Astrocyte of the spinal cord (primary cell): ENCODE results near the gene OR4C3.
"Not testable (repeated sequence)": the region's sequence is repeated elsewhere in the genome, so short reads cannot be mapped to it uniquely, and the experiment has no call there.

Experiments
- DNase-seq: peaks from one replicate; pipeline ENCODE4 v3.0.0; 2011; ENCODE audit warnings: low read depth, low spot score
- H3K4me3 ChIP-seq: 2 replicates; pipeline ENCODE4 v1.5.1; 2011; ENCODE audit warnings: low read depth, mild to moderate bottlenecking, low read length, moderate library complexity
- in situ Hi-C: cut with HindIII; loops from 2 replicates; pipeline ENCODE4 v1.10.0; 2017; ENCODE audit warnings: low sequenced_read_pairs
- TF ChIP-seq, protein P1 (sequence below): IDR thresholded peaks from 2 replicates; pipeline ENCODE4 v1.5.1; 2012; ENCODE audit warnings: low read depth, mild to moderate bottlenecking, low read length, inconsistent platforms

The OR4C3 gene

DNA sequence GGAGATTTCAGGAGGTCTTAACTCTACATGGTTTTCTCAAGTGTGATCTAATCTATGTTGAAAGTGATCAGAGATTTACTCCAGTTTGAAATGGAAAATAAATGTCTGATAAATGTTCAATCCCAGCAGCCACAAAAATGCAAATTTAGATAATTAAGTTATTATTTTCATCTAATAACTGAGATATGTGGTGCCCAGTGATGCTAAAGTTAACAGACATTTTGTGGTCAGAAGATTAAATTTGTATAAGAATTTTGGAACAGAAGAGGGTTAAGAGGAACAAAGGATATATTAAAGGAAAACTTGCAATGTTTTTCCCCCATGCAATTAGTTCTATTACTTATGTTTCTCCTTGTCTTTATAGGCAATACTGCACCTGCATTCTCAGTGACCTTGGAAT, at the start of gene OR4C3:
TSS of gene OR4C3 (plus strand) at position 301 of the 400 bp plus-strand sequence. CDS start 102 bp downstream, outside the sequence.
- H3K4me3 ChIP-seq, DNase-seq, in situ Hi-C loops: not testable (repeated sequence)

DNA sequence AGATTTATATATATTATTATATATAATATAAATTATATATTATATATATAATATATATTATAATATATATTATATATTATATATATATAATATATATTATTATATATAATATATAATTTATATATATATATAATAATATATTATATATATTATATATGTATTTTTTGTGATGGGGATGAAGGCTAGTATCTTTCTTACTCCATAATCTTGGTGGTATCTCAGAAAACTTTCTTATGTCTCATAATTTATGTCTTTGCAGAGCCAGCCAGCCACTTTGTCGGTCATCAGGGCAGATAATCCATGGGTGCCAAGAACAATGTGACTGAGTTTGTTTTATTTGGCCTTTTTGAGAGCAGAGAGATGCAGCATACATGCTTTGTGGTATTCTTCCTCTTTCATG, 18.8 kb upstream of the OR4C3 start, which contains the start of gene OR4S1:
TSS of gene OR4S1 (plus strand) at position 301 of the 400 bp plus-strand sequence. CDS start at position 301, 0 bp downstream.
- no peak within 1 kb of the TSS for H3K4me3 ChIP-seq
- TF ChIP-seq, protein P1, sequence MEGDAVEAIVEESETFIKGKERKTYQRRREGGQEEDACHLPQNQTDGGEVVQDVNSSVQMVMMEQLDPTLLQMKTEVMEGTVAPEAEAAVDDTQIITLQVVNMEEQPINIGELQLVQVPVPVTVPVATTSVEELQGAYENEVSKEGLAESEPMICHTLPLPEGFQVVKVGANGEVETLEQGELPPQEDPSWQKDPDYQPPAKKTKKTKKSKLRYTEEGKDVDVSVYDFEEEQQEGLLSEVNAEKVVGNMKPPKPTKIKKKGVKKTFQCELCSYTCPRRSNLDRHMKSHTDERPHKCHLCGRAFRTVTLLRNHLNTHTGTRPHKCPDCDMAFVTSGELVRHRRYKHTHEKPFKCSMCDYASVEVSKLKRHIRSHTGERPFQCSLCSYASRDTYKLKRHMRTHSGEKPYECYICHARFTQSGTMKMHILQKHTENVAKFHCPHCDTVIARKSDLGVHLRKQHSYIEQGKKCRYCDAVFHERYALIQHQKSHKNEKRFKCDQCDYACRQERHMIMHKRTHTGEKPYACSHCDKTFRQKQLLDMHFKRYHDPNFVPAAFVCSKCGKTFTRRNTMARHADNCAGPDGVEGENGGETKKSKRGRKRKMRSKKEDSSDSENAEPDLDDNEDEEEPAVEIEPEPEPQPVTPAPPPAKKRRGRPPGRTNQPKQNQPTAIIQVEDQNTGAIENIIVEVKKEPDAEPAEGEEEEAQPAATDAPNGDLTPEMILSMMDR, result no peak
- no peak for DNase-seq
- in situ Hi-C loops, result no loop called here

DNA sequence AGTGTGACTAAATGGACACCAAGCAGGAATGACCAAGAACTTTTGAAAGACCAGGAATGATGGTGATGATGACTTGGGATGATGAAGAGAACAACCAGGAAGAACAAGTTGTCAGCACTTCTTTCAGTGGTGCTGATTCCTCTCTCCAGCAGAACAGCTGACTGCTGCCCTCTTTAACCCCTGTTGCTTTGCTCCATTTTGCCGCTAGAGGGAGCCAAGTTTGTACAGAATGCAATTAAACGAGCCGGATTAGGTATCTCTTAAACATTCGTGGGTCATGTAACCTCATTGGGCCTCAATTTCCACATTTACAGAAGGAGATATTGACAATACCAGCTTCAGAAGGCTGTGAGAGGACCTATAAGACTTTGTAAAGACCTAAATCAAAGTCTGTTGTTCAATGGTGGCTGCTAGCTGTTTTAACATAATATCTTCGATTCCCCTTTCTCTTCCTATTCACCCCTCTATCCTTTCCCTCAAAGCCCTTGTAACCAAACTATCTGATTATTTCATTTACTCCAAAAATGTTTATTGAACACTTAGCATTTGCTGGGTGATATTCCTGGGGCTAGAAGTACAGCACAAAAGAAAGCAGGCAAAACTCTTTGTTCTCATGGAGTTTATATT, 16.8 kb upstream of the OR4C3 start:
- DNase-seq, result peak; percentile 7
- in situ Hi-C loops, result no loop called here
- TF ChIP-seq, protein P1, result peak; percentile 68
- H3K4me3 ChIP-seq, result no peak overlapping the region

DNA sequence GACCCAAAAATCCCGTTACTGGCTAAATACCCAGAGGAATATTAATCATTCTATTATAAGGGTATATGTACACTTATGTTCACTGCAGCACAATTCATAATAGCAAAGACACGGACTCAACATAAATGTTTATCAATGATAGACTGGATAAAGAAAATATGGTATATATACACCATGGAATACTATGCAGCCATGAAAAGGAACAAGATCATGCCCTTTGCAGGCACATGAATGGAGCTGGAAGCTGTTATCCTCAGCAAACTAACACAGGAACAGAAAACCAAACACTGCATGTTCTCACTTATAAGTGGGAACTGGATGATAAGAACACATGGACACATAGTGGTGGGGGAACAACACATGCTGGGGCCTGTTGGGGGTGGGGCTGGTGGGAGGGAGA, 11.1 kb upstream of the OR4C3 start:
- DNase-seq, in situ Hi-C loops, H3K4me3 ChIP-seq: not testable (repeated sequence)

DNA sequence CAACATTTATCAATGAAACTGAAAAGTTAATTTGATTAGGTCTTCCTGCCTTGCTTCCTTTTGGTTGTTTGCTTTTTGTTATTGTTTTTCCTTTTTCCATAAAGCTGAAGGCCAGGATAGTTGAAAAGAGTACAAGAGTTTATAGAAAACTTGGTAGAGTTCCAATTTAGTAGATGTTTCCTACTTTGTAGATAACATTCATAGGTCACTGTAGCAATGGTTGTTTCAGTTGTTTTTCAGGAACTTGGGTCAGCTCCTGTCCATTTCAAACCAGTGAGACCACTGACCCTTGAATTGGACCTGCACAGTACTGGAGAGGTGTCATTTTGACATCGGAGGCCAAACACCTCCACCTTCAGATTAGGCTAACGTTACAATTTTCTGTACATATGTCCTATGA, 4.9 kb upstream of the OR4C3 start:
- H3K4me3 ChIP-seq, DNase-seq, in situ Hi-C loops: not testable (repeated sequence)

DNA sequence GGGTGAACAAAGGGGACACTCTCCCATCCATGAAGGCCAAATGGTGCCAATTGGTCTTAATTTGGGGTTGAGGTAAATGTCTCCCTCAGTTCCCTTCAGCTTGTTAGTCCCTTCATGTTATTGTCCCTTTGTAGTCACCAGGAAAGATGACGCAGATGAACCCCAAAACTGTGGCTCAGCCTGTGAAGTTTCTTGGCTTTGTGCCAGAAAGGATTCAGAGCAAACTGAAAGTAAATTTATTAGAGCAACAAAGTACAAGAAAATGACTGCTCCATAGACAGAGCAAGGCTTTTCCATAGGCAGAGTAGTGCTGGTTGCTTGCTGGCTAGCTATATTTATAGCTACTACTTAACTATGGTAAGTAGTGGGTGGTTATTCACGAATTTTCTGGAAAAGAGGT, 16.7 kb downstream of the OR4C3 start:
- DNase-seq, result no peak
- TF ChIP-seq, protein P1, result no peak
- H3K4me3 ChIP-seq, result no peak overlapping the region
- in situ Hi-C loops, result no loop called here

DNA sequence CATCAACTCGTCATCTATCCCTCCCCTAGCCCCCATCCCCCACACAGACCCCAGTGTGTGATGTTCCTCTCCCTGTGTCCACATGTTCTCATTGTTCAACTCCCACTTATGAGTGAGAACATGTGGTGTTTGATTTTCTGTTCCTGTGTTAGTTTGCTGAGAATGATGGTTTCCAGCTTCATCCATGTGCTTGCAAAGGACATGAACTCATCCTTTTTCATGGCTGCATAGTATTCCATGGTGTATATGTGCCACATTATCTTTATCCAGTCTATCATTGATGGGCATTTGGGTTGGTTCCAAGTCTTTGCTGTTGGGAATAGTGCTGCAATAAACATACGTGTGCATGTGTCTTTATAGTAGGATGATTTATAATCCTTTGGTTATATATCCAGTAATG, 17.8 kb downstream of the OR4C3 start:
- in situ Hi-C loops, H3K4me3 ChIP-seq, DNase-seq: not testable (repeated sequence)

DNA sequence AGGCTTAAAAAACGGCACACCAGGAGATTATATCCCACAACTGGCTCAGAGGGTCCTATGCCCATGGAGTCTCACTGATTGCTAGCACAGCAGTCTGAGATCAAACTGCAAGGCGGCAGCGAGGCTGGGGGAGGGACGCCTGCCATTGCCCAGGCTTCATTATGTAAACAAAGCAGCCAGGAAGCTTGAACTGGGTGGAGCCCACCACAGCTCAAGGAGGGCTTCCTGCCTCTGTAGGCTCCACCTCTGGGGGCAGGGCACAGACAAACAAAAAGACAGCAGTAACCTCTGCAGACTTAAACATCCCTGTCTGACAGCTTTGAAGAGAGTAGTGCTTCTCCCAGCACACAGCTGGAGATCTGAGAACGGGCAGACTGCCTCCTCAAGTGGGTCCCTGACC, 21.6 kb downstream of the OR4C3 start:
- in situ Hi-C loops, DNase-seq: not testable (repeated sequence)

DNA sequence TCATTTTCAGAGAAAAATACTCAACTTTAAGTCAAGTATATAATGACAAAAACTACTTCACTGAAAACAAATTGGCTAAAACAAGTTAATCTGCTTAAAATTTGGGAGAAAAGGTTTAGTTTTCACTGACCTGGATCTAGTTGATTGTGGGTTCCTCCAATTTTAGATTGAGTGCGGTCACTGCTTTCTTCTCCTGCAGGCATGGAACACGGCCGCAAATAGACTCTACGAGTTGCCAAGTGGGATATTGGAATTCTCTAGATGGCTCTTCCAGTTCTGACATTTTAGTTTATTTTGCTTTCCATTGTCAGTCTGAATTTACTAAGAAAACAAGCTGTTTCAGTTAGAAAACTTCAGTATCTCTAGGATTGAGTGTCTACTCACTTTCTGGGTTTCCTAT, 29.3 kb downstream of the OR4C3 start:
- in situ Hi-C loops, result no loop called here
- H3K4me3 ChIP-seq, result no peak overlapping the region
- DNase-seq, result no peak
- TF ChIP-seq, protein P1, result no peak

More for the DNA sequence above, 21.6 kb downstream of the OR4C3 start:
- H3K4me3 ChIP-seq, result not testable (repeated sequence)
